ENCODE measurements around the gene FGFR1OP2. TPM values are rescaled to one million over a fixed set of nuclear protein-coding genes. Genes with fewer than 3 reads are reported as not detected.

Gene FGFR1OP2
- total and polyA plus RNA-seq, 2 of the 8 experiments (the other 6 are each of a cell fraction or from before 2014, with no cell fraction given): 8.8 to 34.4 TPM

DNA sequence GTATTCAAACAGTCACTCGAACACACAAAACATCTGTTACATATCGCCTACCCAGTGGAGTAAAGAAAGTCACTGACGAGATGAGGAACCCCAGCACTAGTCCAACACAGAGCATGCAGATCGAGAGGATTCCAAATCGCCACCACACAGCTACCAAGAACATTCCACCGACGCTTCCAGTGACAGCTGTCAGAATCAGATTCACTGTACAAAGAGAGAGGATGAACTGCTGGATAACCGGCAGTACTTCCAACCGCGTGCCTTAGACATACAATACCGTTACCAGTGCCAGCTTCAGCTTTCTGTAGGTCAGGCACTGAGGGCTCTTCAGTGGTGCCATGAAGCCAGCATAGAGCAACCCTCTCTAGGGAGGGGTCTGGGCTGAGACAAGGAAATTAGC, 41.5 kb downstream of the FGFR1OP2 start (continued):
- TF ChIP-seq, protein P1, sequence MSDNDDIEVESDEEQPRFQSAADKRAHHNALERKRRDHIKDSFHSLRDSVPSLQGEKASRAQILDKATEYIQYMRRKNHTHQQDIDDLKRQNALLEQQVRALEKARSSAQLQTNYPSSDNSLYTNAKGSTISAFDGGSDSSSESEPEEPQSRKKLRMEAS (IDR thresholded peaks at IDR 0.05): no peak
- TF ChIP-seq SUZ12 (IDR thresholded peaks at IDR 0.05; ENCODE audit: low read length) (no peak), RXRA (IDR thresholded peaks at IDR 0.05; ENCODE audit: insufficient read depth, low read depth, low read length) (no peak), RAD21 (IDR thresholded peaks at IDR 0.05 in 1 of 2, conservative IDR thresholded peaks at IDR 0.05 in 1 of 2; ENCODE audit: low read depth in 2 of 2, low read length in 2 of 2) (no peak)
